Measurements from ENCODE around the gene EDDM13.
A peak's percentile ranks its signal among the peaks of the same experiment; 100 is the strongest.
"Not testable (repeated sequence)": the region's sequence is repeated elsewhere in the genome, so short reads cannot be mapped to it uniquely, and the experiment has no call there.

EDDM13 gene, protein sequence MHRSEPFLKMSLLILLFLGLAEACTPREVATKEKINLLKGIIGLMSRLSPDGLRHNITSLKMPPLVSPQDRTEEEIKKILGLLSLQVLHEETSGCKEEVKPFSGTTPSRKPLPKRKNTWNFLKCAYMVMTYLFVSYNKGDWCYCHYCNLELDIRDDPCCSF

DNA sequence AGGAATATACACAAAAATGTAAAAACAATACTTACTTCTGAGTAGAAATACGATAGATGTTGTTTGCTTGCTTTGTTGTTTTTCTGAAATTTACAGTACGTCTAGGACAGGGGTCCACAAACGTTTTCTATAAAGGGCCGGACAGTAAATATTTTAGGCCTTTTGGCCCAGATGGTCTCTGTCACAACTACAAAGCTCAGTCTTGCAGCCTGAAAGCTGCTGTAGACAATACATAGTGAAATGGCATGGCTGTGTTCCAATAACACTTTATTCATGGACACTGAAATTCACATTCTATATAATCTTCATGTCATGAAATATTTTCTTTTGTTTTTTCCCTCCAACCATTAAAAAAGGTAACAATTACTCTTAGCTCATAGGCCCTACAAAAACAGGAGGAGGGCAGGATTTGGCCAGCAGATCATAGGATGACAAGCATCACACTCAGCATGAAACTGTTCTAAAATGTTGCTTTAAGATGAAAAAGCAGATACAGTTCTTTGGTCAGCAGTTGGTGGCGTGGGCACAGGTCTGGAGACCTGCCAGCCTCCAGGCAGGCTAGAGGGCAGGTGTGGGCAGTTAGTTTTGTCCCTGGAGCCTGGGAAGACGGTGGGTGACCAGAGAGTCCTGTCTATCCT lies at the start of gene EDDM13:
Gene EDDM13, plus strand, starts transcription at position 588 of the 638 bp plus-strand sequence. CDS start 87 bp downstream, outside the sequence.
- no peak for DNase-seq

DNA sequence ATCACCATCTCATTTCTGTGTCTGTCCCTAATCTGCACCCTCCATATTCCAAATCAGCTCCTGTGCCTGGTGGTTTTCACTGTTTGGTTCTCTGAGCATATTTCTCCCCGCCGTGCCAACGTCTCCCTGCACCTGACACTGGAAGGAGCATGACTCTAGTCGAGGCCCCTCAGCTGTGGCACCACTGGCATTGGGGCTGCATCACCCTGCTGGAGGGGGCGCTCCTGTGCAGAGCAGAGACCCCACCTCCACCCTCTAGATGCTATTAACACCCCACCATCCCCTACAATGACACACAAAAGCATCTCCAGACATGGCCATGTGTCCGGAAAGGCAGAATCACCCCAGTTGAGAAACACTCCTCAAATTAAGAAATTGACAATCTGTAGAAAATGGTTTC lies 49.6 kb upstream of the EDDM13 start:
- DNase-seq: no peak

DNA sequence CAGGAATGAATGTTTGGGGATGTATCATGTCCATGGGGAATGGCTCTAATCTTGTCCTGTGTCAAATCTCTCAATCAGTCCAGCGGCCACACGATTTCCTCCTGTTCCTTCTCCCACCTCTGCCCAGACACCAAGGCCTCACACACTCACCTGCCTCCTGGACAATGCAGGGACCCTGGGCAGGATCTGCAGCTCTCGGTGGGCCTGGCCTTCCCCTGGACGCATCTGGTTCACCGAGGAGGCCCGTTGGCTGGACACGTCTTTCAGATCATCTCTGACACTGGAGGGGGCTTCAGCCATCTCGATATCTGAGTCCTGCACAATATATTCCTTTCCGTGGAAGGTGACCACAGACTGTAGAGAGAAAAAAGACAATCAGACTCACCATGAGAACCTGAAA lies 49.1 kb upstream of the EDDM13 start:
- no peak for DNase-seq

GRCh38 chr19:56245121-56245740 lies 27.3 kb upstream of the EDDM13 start:
- no peak for DNase-seq

DNA sequence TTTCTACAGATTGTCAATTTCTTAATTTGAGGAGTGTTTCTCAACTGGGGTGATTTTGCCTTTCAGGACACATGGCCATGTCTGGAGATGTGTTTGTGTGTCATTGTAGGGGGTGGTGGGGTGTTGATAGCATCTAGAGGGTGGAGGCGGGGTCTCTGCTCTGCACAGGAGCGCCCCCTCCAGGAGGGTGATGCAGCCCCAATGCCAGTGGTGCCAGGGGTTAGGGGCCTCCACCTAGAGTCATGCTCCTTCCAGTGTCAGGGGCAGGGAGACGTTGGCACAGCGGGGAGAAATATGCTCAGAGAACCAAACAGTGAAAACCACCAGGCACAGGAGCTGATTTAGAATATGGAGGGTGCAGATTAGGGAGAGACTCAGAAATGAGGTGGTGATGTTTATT lies 26.8 kb upstream of the EDDM13 start:
- DNase-seq: not testable (repeated sequence)

DNA sequence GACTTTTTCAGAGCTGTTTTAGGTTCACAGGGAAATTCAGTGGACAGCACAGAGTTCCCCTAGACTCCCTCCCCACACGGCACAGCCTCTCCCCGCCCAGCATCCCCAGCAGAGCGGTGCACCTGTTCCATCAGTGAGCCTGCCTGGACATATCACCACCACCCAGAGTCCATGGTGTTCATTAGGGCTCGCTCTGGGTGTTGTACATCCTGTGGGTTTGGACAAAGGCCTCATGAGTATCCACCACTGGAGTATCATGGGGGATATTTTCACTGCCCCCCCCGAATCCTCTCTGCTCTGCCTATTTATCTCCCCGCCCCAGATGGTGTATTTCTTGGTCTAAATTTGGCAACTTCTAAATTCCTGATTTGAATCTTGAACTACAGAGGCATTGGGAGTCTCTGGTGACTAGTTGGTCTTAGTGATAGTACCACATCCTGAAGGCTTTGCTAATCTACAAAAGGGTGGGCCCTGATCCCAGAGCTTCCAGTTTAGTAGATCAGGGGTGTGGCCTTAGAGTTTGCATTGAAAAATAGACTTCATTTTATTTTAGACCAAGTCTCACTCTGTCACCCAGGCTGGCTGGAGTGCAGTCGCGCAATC lies 23.7 kb upstream of the EDDM13 start:
- DNase-seq: not testable (repeated sequence)

DNA sequence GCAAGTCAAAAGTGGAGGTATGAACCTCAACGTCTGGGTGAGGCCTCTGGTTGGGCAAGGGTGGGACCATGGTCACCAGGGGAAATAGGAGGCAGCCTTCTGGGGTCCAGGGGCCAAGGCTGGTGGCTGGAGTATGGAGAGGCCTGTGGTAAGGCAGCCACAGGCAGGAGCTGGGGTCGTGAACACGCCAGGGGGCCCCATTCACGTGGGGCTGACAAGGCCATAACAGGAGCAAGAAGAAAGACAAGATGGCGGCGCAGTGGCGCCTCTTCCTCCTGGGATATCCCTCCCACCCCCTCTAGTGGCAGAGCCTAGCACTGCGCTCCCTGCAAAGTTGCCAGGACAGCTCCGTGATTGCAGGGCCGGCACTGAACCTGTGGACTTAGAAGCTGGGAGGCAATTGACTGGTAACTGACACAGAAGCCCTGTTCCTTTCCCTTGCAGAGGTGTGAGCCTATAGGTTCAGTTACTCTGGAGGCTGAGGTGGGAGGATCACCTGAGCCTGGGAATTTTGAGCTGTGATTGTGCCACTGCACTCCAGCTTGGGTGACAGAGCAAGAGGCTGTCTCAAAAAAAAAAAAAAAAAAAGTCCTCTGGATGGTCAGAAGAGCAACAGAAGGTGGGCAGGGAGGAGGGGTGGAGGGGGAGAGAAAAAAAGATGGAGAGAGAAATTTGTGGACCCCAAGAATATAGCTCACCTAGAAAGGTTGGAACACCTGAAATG lies 19.7 kb upstream of the EDDM13 start:
- peak; percentile 76 for DNase-seq

- no peak for DNase-seq
Measured at GRCh38 chr19:56253737-56254136, 18.8 kb upstream of the EDDM13 start.

DNA sequence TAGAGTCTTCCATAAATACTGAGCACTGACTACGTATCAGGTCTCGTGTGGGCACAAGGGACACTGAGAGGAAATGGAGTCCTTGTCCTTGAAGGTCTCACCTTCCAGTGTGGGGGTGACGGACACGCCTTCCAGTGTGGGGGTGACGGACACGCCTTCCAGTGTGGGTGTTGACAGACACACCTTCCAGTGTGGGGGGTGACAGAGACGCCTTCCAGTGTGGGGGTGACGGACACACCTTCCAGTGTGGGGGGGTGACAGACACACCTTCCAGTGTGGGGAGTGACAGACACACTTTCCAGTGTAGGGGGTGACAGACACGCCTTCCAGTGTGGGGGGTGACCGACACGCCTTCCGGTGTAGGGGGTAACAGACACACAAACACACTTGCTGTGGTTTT lies 14.3 kb upstream of the EDDM13 start:
- DNase-seq: no peak

DNA sequence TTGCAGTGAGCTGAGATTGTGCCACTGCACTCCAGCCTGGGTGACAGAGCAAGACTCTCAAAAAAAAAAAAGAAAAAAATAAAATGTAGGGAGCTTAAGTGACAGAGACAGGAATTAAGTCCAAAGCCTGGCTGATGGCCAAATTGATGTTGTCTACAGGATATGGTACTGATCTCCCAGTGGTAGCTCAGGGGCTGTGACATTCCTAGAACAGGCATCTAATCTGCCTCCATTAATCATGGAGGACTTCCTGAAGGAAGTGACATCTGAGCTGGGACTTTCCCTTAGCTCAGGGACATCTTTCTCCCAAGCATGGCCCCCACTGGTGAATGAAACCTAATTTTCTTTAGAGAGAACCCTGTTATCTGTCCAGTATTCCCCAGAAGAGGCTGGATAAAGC lies 11.4 kb upstream of the EDDM13 start:
- no peak for DNase-seq

- not testable (repeated sequence) for DNase-seq
Measured at GRCh38 chr19:56261932-56262331, 10.6 kb upstream of the EDDM13 start.

GRCh38 chr19:56263319-56263718 lies 9.2 kb upstream of the EDDM13 start:
- no peak for DNase-seq

GRCh38 chr19:56266051-56266450 lies 6.5 kb upstream of the EDDM13 start:
- DNase-seq: no peak

DNA sequence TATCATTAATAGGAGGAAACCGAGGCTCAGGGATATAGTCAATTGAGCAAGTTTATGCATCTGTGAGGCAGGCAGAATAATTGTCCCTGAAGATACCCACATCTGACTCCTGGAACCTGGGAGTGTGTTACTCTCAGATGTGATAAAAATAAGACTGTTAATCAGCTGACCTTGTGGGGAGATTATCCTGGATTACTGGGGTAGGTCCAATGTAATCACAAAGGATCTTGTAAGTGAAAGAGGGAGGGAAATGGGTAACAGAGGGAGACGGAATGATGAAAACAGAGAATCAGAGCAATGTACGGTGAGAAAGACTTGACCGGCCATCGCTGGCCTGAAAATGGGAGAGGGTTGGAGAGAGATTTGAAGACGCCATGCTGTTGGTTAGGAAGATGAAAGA lies 3.2 kb upstream of the EDDM13 start:
- DNase-seq: no peak

DNA sequence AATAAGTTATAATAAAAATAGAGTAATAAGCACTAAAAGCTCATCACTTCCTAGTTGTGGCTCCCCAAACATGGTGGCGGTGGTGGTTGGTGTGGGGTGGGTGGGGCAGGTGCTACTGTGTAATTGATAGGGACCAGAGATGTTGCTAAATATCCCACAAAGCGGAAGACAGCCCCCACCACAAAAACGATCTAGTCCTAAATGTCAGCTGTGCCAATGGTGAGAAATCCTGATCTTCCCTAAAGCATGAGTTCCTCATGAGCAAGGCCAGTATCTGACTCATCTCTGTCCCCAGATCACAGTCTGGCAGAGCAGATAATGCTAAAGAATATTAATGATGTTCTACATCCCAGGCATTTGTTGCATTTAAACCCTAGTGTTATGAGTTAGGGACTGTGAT lies 1.9 kb upstream of the EDDM13 start:
- no peak for DNase-seq

- no peak for DNase-seq
Measured at GRCh38 chr19:56271151-56271550, 1.4 kb upstream of the EDDM13 start.

DNA sequence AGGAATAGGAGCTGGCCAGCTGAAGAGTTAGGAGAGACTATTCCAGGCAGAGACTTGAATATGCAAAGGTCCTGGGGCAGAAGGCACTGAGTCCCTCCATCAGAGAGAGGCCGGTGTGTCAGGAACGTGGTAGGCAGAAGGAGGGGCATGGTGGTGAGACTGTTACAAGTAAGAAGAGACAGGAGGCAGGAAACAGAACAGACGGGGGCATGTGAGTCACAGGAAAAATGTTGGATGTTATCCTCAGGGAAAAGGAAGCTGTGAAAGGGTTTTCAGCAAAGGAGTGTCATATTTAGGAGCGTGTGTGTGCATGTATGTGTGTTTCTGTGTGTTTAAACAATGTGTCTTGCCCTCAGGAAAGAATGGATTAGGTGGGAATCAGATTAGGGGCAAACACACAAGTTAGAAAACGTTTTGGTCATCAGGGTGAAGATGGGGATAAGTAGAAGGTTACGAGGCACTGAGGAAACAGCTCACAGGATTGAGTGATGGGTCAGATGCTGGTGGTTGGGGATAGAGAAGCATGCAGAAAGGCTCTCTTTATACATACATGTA lies 1.1 kb downstream of the EDDM13 start:
- no peak for DNase-seq

DNA sequence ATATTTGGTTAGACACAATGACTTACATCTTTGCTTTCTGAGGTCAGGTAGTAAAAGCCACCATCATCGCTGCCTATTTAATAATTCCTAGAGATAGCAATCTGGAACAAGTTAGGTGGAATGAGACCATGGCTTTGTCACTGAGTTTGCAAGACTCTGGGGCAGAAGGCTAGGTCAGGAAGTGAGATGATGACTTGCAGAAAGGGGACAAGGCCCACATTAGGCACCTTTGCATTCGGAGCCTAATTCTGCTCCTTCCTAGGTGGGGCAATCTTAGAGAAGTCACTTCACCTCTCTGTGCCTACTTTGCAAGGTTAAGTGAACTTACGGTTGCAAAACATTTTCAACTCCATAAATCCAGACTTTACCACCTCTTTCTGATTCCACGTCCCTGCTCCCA lies 10.3 kb downstream of the EDDM13 start:
- DNase-seq: no peak

DNA sequence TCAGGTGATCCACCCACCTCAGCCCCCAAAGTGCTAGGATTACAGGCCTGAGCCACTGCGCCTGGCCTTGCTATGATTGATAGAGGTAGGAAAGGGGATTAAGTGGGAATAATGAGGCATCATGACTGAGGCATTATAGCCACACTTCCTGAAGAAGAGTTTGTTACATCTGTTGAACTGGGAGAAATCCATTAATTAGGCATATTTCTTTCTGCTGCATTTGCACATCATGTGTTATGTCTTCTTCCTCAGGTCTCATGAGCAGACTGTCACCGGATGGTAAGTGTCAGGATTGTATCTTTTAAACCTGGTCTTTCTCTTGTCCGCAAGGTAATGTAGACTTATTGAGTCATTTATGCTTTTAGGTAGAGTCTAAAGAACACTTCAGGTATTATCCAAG lies 12.2 kb downstream of the EDDM13 start:
- DNase-seq: no peak

- DNase-seq: no peak
Measured at GRCh38 chr19:56290104-56290503, 17.6 kb downstream of the EDDM13 start.

- peak; percentile 19 for DNase-seq
Measured at GRCh38 chr19:56291867-56292266, 19.3 kb downstream of the EDDM13 start.

DNA sequence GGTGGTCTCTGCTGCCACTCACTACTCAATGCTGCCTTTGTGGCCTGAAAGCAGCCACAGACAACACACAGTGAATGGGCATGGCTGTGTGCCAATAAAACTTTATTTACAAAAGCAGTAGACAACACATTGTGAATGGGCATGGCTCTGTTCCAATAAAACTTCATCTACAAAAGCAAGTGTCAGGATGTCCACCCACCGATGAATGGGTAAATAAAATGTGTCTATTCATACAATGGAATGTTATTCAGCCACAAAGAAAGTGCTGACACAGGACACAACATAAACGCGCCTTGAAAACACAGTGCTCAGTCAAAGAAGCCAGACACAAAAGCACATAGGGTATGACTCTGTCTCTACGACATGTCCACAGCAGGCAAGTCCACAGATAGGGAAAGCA lies 22.0 kb downstream of the EDDM13 start:
- no peak for DNase-seq
